ENCODE data around the gene LENEP.

DNA sequence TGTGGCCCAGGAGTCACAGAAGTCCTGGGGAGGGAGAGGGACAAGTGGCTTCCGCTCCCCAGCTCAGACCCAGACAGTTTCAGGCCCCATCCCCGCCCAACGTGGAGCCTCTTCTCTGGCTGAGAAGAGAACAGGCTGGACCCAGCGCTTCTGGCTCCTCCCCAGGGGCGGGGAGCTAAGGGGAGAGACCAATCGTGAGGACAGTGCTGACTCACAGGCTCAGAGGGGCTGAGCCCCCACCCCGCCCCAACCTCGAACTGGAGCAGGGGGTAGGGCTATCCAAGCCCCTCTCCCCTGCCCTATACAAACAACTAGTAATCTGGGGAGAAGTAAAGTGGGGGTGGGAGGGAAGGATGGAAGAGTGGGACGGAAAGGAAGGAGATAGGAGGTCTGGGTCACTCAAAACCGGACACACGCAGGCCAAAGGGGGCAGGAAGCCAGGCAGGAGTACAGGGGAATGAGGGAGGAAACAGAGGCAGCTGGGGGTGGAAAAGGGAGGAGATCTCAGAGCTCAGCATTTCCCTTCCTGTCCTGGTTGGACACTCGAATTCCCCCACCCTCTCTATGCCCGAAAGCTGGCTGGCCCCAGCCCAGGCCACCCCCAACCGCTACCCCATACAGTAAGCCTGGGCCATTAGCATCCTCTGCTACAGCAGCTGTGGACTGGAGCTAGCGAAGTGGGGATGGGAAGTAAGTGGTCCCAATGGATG, 22.6 kb upstream of the LENEP start, which contains the start of gene SHC1:
- TF ChIP-seq, protein P1, sequence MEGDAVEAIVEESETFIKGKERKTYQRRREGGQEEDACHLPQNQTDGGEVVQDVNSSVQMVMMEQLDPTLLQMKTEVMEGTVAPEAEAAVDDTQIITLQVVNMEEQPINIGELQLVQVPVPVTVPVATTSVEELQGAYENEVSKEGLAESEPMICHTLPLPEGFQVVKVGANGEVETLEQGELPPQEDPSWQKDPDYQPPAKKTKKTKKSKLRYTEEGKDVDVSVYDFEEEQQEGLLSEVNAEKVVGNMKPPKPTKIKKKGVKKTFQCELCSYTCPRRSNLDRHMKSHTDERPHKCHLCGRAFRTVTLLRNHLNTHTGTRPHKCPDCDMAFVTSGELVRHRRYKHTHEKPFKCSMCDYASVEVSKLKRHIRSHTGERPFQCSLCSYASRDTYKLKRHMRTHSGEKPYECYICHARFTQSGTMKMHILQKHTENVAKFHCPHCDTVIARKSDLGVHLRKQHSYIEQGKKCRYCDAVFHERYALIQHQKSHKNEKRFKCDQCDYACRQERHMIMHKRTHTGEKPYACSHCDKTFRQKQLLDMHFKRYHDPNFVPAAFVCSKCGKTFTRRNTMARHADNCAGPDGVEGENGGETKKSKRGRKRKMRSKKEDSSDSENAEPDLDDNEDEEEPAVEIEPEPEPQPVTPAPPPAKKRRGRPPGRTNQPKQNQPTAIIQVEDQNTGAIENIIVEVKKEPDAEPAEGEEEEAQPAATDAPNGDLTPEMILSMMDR (conservative IDR thresholded peaks at IDR 0.05) = no peak
- TF ChIP-seq EZH2 (IDR thresholded peaks at IDR 0.05; ENCODE audit: low read depth) = no peak
